Measurements from ENCODE around the gene PRRC2B. TPM values are rescaled to one million over a fixed set of nuclear protein-coding genes. Genes with fewer than 3 reads are reported as not detected.

PRRC2B gene
- total and polyA plus RNA-seq, 2 of the 8 experiments (the other 6 are each of a cell fraction or from before 2014, with no cell fraction given), result 37.3 to 249 TPM

GRCh38 chr9:131442351-131442750 lies 48.5 kb downstream of the PRRC2B start:
- no peak overlapping the region for H2AFZ ChIP-seq (ENCODE audit: low read length)
- H3K23ac ChIP-seq (ENCODE audit: insufficient read length), result no peak overlapping the region
- ChIA-PET CTCF (ENCODE audit: partially characterized antibody) (interaction anchor here (0.8 to 1.4 kb wide), 2 partner anchors 10 to 22 kb away, joined by 3 read pairs; no protein-coding TSS in a partner anchor), POLR2A (ENCODE audit: partially characterized antibody) (interaction anchor here (1.4 kb wide), 1 partner anchor 44 kb away, joined by 3 read pairs; no protein-coding TSS in a partner anchor)
- TF ChIP-seq SP1 (IDR thresholded peaks at IDR 0.05; ENCODE audit: low read depth, low read length) (no peak), POLR2AphosphoS5 (IDR thresholded peaks at IDR 0.05; ENCODE audit: low read depth, low read length) (no peak), HDAC6 (IDR thresholded peaks at IDR 0.05; ENCODE audit: low read depth, low read length) (no peak)
- H3K9ac ChIP-seq (replicated peaks in 1 of 4; ENCODE audit: extremely low read depth in 1 of 4, low read depth in 3 of 4, low read length in 3 of 4), result no peak overlapping the region
- peaks cover 8 to 27% of the 10 kb centered on the region in 2 experiments for H4K20me1 ChIP-seq (replicated peaks in 1 of 2; ENCODE audit: control insufficient read depth in 1 of 2, insufficient read depth in 2 of 2, low read length in 2 of 2)
- H3K4ac ChIP-seq (replicated peaks; ENCODE audit: insufficient read length, low read depth, low read length), result no peak overlapping the region
- H2BK12ac ChIP-seq (ENCODE audit: low read depth, low read length), result no peak overlapping the region
- FAIRE-seq (no peak), DNase-seq (ENCODE audit: low read depth in 1 of 2, low spot score in 2 of 2) (no peak)
- H2AK5ac ChIP-seq (ENCODE audit: low read depth, low read length), result no peak overlapping the region
- no peaks in the 10 kb centered on the region for H3K27me3 ChIP-seq (replicated peaks in 1 of 4; ENCODE audit: control insufficient read depth in 3 of 4, extremely low read depth in 1 of 4, insufficient read depth in 3 of 4, low read length in 3 of 4)
- no peak overlapping the region for H3K56ac ChIP-seq (replicated peaks; ENCODE audit: insufficient read length, low read depth, low read length)
- no peaks in the 10 kb centered on the region for H3K9me3 ChIP-seq (ENCODE audit: insufficient read depth in 2 of 2, low read depth in 1 of 2, low read length in 1 of 2)
- no peaks in the 10 kb centered on the region; the same call in 1 of the 2 replicates for H3K23me2 ChIP-seq (ENCODE audit: low read depth, low read length)
- 84% methylated on average over 10 of the region's 10 CpGs; no CpG with 5 or more reads in 1 of the 2 experiments for WGBS, 2 experiments (ENCODE audit: extremely low coverage in 1 of 2, insufficient coverage in 1 of 2, insufficient read length in 1 of 2, insufficient replicate concordance in 2 of 2, low coverage in 1 of 2, low lambda C conversion rate in 2 of 2, missing lambda C conversion rate in 1 of 2)
- no peak overlapping the region for H3K14ac ChIP-seq (ENCODE audit: insufficient read length)
- no peak overlapping the region for H4K5ac ChIP-seq (ENCODE audit: insufficient read length, low read depth, low read length)
- no peak overlapping the region for H2BK5ac ChIP-seq (ENCODE audit: low read depth, low read length)
- no peak overlapping the region for H2BK120ac ChIP-seq (replicated peaks; ENCODE audit: low read depth, low read length)
- peaks cover 0 to 73% of the 10 kb centered on the region in 2 experiments; a peak in 2 of 4 replicates for H3K79me2 ChIP-seq (ENCODE audit: control insufficient read depth in 1 of 2, insufficient read depth in 2 of 2, low read length in 2 of 2)
- H3K4me2 ChIP-seq (ENCODE audit: insufficient read depth in 1 of 2, low read depth in 2 of 2, low read length in 2 of 2), result no peak overlapping the region
- no peak overlapping the region for H3K27ac ChIP-seq (ENCODE audit: low read depth, low read length)
- no peak overlapping the region for H3K18ac ChIP-seq (ENCODE audit: extremely low read depth, low read length)
- peaks cover 51 to 92% (median 71%) of the 10 kb centered on the region in 4 experiments for H3K36me3 ChIP-seq (ENCODE audit: control insufficient read depth in 2 of 4, insufficient read depth in 4 of 4, low read length in 3 of 4)
- H2BK20ac ChIP-seq (ENCODE audit: low read length), result no peak overlapping the region
- H2BK15ac ChIP-seq (ENCODE audit: low read length), result no peak overlapping the region
- no peak overlapping the region for H3K4me3 ChIP-seq (ENCODE audit: extremely low read depth in 1 of 4, insufficient read depth in 2 of 4, low read depth in 3 of 4, low read length in 4 of 4)
- H4K8ac ChIP-seq (ENCODE audit: extremely low read depth, insufficient read depth, low read length), result no peak overlapping the region
- peaks cover 6 to 13% (median 12%) of the 10 kb centered on the region in 4 experiments for H3K4me1 ChIP-seq (replicated peaks in 1 of 4; ENCODE audit: control insufficient read depth in 3 of 4, insufficient read depth in 4 of 4, low read length in 3 of 4)
- H4K91ac ChIP-seq (replicated peaks; ENCODE audit: insufficient read length, low read length), result no peak overlapping the region
- peaks cover 12% of the 10 kb centered on the region for H3K79me1 ChIP-seq (ENCODE audit: low read depth, low read length)

Measured in H1 (cell line).